ENCODE data around the gene GNAS. TPM values are rescaled to one million over a fixed set of nuclear protein-coding genes. Genes with fewer than 3 reads are reported as not detected.

The GNAS gene
- total and polyA plus RNA-seq, 12 donors = 614 to 6,333 (median 1,418) TPM

- 16 to 19% (median 18%) methylated on average over 13 of the region's 13 CpGs for WGBS, 4 donors
- Histone ChIP-seq H3K4me3 (peak overlapping the region in 1 of 4 donors; percentile 23), H3K36me3 (replicated peaks in 1 of 2) (peaks cover 0 to 82% of the 10 kb centered on the region in 2 donors), H3K27me3 (no peaks in the 10 kb centered on the region), H3K4me1 (replicated peaks in 1 of 2) (peaks cover 27 to 46% of the 10 kb centered on the region in 2 donors), H3K9me3 (replicated peaks in 1 of 3) (no peaks in the 10 kb centered on the region), H3K27ac (peak overlapping the region in 4 of 5 donors; percentile 52 to 80 (median 70))
- intact Hi-C loops (cut with DNase I) = loop anchor here in 1 of 2 donors (10.0 kb wide), 1 partner anchor 117 kb away; no protein-coding TSS in a partner anchor
- peak; percentile 93 to 99 (median 95) for DNase-seq
- TF ChIP-seq POLR2A (IDR thresholded peaks at IDR 0.05) (peak in 1 of 2 donors; percentile 54), CTCF (IDR thresholded peaks at IDR 0.05) (no peak)
Measured at GRCh38 chr20:58907320-58908137, 55.0 kb downstream of the GNAS start.

- TF ChIP-seq CTCF (IDR thresholded peaks at IDR 0.05) (no peak), POLR2A (IDR thresholded peaks at IDR 0.05) (no peak)
- peaks cover 27 to 46% of the 10 kb centered on the region in 2 donors for H3K4me1 ChIP-seq (replicated peaks in 1 of 2)
- WGBS, 4 donors = 38 to 45% (median 39%) methylated on average over 4 of the region's 4 CpGs
- intact Hi-C loops (cut with DNase I) = loop anchor here in 1 of 2 donors (10.0 kb wide), 1 partner anchor 117 kb away; no protein-coding TSS in a partner anchor
- H3K36me3 ChIP-seq (replicated peaks in 1 of 2) = peaks cover 0 to 77% of the 10 kb centered on the region in 2 donors
- peak overlapping the region in 4 of 5 donors; percentile 21 to 80 (median 59) for H3K27ac ChIP-seq
- peak in 1 of 7 donors; percentile 49 for DNase-seq
- peak overlapping the region in 1 of 4 donors; percentile 23 for H3K4me3 ChIP-seq
- H3K27me3 ChIP-seq = no peaks in the 10 kb centered on the region
- H3K9me3 ChIP-seq (replicated peaks in 1 of 3) = no peaks in the 10 kb centered on the region
Measured at GRCh38 chr20:58908221-58908620, 55.7 kb downstream of the GNAS start.

DNA sequence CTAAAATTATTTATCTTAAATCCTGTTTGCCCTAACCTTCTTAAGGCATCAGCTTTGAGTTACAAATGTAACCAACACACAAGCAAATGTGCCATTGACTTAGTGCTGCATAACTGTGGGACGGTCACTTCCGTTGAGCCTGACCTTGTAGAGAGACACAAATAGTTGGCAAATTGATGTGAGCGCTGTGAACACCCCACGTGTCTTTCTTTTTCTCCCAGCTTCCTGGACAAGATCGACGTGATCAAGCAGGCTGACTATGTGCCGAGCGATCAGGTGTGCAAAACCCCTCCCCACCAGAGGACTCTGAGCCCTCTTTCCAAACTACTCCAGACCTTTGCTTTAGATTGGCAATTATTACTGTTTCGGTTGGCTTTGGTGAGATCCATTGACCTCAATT lies 56.4 kb downstream of the GNAS start:
- DNase-seq = peak in 2 of 7 donors; percentile 38 to 66
- Histone ChIP-seq H3K27me3 (no peaks in the 10 kb centered on the region), H3K4me3 (no peak overlapping the region), H3K4me1 (replicated peaks in 1 of 2) (peaks cover 27 to 39% of the 10 kb centered on the region in 2 donors), H3K36me3 (replicated peaks in 1 of 2) (peaks cover 0 to 69% of the 10 kb centered on the region in 2 donors), H3K9me3 (replicated peaks in 1 of 3) (no peaks in the 10 kb centered on the region), H3K27ac (peak overlapping the region in 3 of 5 donors; percentile 40 to 80 (median 66))
- no peak for TF ChIP-seq CTCF (IDR thresholded peaks at IDR 0.05)
- no peak for TF ChIP-seq POLR2A (IDR thresholded peaks at IDR 0.05)
- intact Hi-C loops (cut with DNase I) = loop anchor here in 1 of 2 donors (10.0 kb wide), 1 partner anchor 116 kb away; no protein-coding TSS in a partner anchor
- WGBS, 4 donors = 47 to 73% (median 60%) methylated on average over 9 of the region's 9 CpGs

DNA sequence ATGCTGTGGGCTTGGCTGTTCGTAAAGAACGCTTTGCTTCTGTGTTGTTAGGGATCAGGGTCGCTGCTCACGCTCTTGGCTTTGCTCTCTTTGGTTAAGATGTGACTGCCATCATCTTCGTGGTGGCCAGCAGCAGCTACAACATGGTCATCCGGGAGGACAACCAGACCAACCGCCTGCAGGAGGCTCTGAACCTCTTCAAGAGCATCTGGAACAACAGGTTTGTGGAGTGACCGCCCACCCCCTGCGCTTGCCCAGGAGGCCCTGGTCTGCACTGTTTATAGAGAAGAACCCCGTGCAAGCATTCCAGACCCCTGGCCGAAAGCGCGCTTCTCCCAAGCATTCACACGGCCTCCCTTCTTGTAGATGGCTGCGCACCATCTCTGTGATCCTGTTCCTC lies 57.1 kb downstream of the GNAS start:
- peaks cover 27 to 34% of the 10 kb centered on the region in 2 donors for H3K4me1 ChIP-seq (replicated peaks in 1 of 2)
- intact Hi-C loops (cut with DNase I) = loop anchor here in 1 of 2 donors (10.0 kb wide), 1 partner anchor 115 kb away; no protein-coding TSS in a partner anchor
- H3K27me3 ChIP-seq = no peaks in the 10 kb centered on the region
- peak overlapping the region in 1 of 5 donors; percentile 40 for H3K27ac ChIP-seq
- no peaks in the 10 kb centered on the region for H3K9me3 ChIP-seq (replicated peaks in 1 of 3)
- peaks cover 0 to 63% of the 10 kb centered on the region in 2 donors for H3K36me3 ChIP-seq (replicated peaks in 1 of 2)
- peak in 1 of 7 donors; percentile 56 for DNase-seq
- no peak for TF ChIP-seq POLR2A (IDR thresholded peaks at IDR 0.05)
- TF ChIP-seq CTCF (IDR thresholded peaks at IDR 0.05) = no peak
- H3K4me3 ChIP-seq = no peak overlapping the region
- WGBS, 4 donors = 77 to 97% (median 94%) methylated on average over 5 to 15 of the region's 15 CpGs
